GM03348 (cell line): ENCODE results near the gene TRIM16.
"Not testable (repeated sequence)": the region's sequence is repeated elsewhere in the genome, so short reads cannot be mapped to it uniquely, and the experiment has no call there.

Experiments used
- DNase-seq: peaks from one replicate; pipeline ENCODE4 v3.0.0; 2012; ENCODE audit warnings: low spot score

Gene TRIM16

GRCh38 chr17:15683824-15684478 lies at the start of gene TRIM16:
Gene TRIM16, minus strand, starts transcription at chr17:15684311. Its CDS starts 32,702 bp downstream, at chr17:15651609.
- peak; percentile 73 for DNase-seq

- not testable (repeated sequence) for DNase-seq
These were observed 49.2 kb upstream of the TRIM16 start for GRCh38 chr17:15733174-15733789.

- not testable (repeated sequence) for DNase-seq
These were observed 47.8 kb upstream of the TRIM16 start, which contains the start of gene TBC1D26 for GRCh38 chr17:15731900-15732299. Gene TBC1D26, plus strand, starts transcription at chr17:15732283. Its CDS starts 3,066 bp downstream, at chr17:15735349.

GRCh38 chr17:15730535-15730934 lies 46.4 kb upstream of the TRIM16 start:
- not testable (repeated sequence) for DNase-seq

- DNase-seq, result not testable (repeated sequence)
These were observed 32.8 kb upstream of the TRIM16 start for GRCh38 chr17:15716601-15717563.

- DNase-seq, result not testable (repeated sequence)
These were observed 24.8 kb upstream of the TRIM16 start for GRCh38 chr17:15708879-15709278.

GRCh38 chr17:15704813-15705212 lies 20.7 kb upstream of the TRIM16 start:
- not testable (repeated sequence) for DNase-seq

- not testable (repeated sequence) for DNase-seq
These were observed 20.1 kb upstream of the TRIM16 start for GRCh38 chr17:15704239-15704638.

- DNase-seq, result not testable (repeated sequence)
These were observed 15.8 kb upstream of the TRIM16 start for GRCh38 chr17:15699937-15700336.

GRCh38 chr17:15699413-15699924 lies 15.4 kb upstream of the TRIM16 start, which contains the start of gene ZNF286A:
Gene ZNF286A, plus strand, starts transcription at chr17:15699752. Its CDS starts 578 bp downstream, at chr17:15700330.
- peak; percentile 97 for DNase-seq

GRCh38 chr17:15698967-15699366 lies 14.9 kb upstream of the TRIM16 start:
- DNase-seq, result not testable (repeated sequence)

- not testable (repeated sequence) for DNase-seq
These were observed 3.4 kb upstream of the TRIM16 start for GRCh38 chr17:15687494-15687893.

- not testable (repeated sequence) for DNase-seq
These were observed 976 bp downstream of the TRIM16 start for GRCh38 chr17:15683135-15683534.

GRCh38 chr17:15675991-15676390 lies 8.1 kb downstream of the TRIM16 start:
- DNase-seq, result not testable (repeated sequence)

- DNase-seq, result not testable (repeated sequence)
These were observed 9.5 kb downstream of the TRIM16 start for GRCh38 chr17:15674640-15675039.

- DNase-seq, result not testable (repeated sequence)
These were observed 14.6 kb downstream of the TRIM16 start for GRCh38 chr17:15669526-15669925.

- DNase-seq, result no peak
These were observed 20.4 kb downstream of the TRIM16 start for GRCh38 chr17:15663691-15664090.

GRCh38 chr17:15663176-15663575 lies 20.9 kb downstream of the TRIM16 start:
- DNase-seq, result no peak

GRCh38 chr17:15662681-15663080 lies 21.4 kb downstream of the TRIM16 start:
- DNase-seq, result no peak

- DNase-seq, result no peak
These were observed 24.0 kb downstream of the TRIM16 start for GRCh38 chr17:15660077-15660476.

GRCh38 chr17:15659663-15660062 lies 24.4 kb downstream of the TRIM16 start:
- DNase-seq, result no peak

GRCh38 chr17:15659236-15659635 lies 24.9 kb downstream of the TRIM16 start:
- DNase-seq, result no peak
